ENCODE results near the gene LILRB3. TPM values are rescaled to one million over a fixed set of nuclear protein-coding genes. Genes with fewer than 3 reads are reported as not detected.
"Not testable (repeated sequence)": the region's sequence is repeated elsewhere in the genome, so short reads cannot be mapped to it uniquely, and the experiment has no call there.

LILRB3 gene
- total RNA-seq, 1 donor from 2014 or later = 0.61 TPM

DNA sequence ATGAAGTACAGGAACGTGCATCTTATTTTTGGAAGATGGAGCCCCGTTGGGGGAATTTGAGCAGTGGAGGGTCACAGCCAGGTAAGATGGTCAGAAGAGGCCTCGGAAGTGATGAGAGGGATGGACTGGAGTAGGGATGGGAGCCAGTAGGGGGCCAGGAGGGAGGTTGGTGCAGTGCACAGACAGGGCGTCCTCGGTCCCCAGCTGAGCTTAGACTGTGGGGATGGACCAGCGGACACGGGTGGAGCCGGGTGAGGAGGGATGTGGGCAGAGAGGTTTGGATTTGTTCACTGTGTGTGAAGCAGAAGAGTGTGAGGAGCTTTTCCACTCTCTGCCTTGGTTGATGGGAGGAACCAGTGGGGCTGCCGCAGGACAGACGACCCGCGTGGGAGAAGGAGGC lies 11.6 kb downstream of the LILRB3 start:
- intact Hi-C loops (cut with micrococcal nuclease) = no loop called here

DNA sequence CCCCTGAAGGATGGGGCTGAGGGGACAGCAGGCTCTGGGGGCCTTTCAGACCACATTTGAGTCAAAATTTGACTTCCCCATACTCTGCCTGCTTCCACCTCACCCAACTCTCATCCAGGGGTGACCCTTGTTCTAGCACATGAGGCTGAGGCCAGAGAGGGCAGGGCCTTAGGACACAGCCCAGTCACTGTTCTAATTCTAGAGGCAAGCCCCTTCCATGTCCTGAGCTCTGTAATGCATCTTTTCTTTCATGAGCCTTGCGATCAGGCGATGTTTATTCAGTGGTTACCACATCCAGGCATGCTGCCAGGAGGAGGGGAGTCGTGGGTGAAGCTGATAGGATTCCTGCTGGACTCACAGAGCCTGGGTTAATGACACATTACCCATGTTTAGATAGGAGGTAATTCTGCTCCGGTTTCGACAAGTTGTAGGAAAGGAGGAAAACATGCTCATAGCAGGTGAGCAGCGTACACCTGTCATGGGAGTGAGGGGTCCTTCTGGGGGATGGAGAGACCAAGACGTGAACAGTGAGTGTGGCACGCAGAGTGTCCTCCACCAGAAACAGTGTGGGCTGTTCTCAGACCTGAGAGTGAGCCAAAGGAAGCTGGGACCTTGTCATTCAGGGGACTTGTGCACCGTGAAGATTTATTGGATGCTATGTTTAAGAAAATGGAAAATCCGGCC lies 12.9 kb downstream of the LILRB3 start:
- intact Hi-C loops (cut with micrococcal nuclease) = loop anchor here (1.0 kb wide), 1 partner anchor 9 kb away; no protein-coding TSS in a partner anchor

DNA sequence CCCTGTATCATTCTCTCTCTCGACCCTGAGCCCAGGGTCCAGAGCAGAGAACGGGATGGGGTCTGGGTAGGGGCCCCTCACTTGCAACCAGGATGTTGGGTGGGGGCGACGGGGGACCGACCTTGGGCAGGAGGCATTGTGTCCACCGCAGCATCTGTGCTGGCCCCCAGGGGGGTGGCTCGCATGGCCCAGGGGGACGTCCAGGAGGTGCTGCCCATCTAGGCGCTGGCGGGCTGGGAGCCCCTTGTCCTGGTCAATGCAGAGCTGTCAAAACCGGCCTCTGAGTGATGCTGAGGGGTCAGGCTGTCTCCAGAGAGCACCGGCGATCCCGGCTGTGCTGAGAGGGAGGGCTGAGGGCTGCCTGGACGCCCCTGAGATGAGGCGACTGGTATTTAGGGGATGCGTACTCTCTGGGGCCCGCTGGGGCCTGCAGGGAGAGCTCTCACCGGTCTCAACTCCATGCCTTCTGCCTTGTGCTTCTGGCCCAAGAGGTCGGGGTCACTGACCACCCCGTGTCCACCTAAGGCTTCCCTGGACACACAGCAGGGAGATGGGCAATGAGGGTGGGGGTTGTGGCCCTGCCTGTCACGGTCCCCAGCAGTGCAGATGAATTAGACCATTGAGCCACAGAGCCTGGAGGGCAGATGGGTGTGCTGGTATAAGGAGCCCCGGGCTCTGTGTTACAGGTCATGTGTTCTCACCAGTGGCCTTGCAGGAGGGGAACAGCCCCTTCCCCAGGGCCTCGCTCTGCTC lies 13.6 kb downstream of the LILRB3 start:
- intact Hi-C loops (cut with micrococcal nuclease) = no loop called here

DNA sequence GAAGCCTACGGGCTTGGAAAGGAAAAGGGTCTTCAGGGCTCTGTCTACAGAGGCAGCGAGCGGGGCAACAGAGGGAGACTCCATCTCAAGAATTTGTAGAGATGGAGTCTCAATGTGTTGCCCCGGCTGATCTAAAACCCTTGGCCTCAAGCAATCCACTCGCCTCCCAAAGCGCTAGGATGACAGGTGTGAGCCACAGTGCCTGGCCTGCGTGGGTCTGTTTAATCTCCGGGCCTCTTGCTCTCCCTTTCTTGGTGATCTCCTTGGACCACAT lies 14.1 kb downstream of the LILRB3 start:
- intact Hi-C loops (cut with micrococcal nuclease) = no loop called here

DNA sequence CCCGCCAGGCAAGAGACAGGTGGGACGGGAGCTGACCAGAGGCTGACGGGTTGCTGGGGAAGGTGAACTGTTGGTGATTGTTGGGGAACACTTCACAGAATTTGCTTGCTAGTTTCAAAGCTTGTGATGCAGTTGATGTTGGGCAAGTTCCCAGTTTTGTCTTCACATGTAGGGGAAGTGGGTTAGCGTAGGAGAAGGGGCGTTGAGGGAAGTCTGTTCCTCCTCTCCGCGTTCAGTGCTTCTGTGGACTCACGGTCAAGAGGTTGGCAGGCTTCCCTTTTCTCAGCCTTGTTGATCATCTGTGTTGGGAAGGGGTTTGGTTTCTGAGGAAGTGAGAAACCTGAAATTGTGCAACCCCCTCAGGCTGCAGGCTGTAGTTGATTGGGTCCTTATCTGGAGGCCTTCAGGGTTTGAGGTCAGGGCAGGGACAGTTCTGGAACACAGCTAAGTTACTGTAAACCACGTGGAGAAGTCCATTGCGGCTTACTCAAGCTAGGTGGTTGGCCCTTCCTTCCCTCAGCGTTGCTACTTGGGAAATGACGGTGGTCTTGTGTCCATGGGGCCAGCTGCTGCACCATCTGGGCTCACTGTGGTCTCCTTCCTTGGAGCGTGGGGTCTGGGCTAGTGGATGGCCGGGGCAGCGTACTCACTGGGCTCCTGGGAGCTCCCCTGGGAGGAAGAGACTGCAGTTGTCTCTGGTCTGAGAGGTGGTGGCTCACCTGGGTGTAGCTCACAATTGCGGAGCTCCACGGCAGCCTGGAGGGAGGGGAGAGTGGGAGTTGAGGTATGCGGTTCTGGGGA lies 14.6 kb downstream of the LILRB3 start:
- intact Hi-C loops (cut with micrococcal nuclease) = no loop called here

DNA sequence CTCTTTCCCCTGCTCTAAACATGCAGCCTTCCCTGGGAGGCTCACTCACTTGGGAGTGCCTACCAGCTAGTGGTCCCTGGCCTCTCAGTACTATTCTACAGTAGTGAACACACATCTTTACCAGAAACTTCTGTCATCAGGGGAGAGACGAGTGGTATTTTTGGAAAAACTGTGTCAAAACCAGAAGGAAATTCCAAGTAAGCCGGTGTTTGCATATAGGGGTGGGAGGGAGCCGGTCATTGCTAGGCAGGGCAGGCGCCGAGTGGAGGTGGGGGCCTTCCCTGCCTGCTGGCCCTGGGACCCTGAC lies 15.2 kb downstream of the LILRB3 start:
- intact Hi-C loops (cut with micrococcal nuclease) = no loop called here

DNA sequence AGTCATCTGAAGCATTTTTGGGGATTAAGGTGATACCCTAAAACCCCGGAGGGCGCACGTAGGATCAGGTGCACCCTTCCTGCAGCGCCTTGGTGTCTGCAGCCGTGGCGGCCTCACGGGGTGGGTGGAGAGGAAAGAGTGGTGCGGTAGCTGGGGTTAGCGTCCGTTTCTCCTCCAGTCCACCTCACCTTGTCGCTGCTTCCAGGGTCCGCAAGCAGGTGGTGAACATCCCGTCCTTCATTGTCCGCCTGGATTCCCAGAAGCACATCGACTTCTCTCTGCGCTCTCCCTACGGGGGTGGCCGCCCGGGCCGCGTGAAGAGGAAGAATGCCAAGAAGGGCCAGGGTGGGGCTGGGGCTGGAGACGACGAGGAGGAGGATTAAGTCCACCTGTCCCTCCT lies 15.6 kb downstream of the LILRB3 start:
- intact Hi-C loops (cut with micrococcal nuclease) = not testable (repeated sequence)

DNA sequence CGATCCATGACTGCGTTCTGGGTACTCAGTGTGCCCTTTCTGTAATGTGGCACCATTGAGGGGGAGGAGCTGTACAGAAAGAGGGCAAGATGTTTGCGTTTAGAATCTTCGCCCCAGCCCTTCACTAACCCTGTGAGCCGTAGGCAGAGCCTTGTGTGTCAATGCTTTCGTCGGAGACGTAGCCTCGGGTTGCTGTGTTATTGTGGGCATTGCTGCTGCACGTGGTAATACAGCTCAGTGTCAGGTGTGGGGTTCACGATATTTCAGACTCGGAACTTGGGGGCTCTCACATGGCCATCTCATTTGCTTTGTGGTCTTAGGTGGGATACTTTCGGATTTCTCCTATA lies 16.0 kb downstream of the LILRB3 start:
- intact Hi-C loops (cut with micrococcal nuclease) = no loop called here

DNA sequence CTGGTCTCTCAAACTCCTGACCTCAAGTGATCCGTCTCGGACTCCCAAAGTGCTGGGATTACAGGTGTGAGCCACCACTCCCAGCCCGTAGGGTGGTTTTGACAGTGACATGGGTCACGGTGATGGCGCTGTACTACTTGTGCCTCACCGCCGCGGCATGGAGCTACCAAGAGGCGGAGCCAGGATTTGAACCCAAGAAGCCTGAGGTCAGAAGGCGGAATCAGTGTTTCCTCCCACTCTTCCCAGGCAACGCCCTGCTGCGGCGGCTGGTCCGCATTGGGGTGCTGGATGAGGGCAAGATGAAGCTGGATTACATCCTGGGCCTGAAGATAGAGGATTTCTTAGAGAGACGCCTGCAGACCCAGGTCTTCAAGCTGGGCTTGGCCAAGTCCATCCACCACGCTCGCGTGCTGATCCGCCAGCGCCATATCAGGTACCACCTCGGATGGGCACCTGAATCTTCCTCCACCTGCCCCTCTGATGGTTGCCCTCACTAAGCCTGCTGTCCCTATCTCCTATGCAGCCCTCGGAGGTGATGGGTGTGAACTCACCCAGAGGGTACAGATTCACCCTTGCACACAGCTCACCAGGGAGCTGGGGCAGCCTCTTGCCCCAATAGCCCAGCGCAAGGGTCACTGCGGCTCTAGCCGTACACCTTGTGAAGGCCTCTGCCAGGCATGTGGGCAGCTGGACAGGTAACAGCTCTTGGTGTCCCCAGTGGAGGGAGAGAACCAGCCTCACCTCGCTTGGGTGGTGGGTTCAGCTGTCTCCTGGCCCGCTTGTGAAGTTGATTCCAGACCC lies 16.6 kb downstream of the LILRB3 start:
- intact Hi-C loops (cut with micrococcal nuclease) = no loop called here

DNA sequence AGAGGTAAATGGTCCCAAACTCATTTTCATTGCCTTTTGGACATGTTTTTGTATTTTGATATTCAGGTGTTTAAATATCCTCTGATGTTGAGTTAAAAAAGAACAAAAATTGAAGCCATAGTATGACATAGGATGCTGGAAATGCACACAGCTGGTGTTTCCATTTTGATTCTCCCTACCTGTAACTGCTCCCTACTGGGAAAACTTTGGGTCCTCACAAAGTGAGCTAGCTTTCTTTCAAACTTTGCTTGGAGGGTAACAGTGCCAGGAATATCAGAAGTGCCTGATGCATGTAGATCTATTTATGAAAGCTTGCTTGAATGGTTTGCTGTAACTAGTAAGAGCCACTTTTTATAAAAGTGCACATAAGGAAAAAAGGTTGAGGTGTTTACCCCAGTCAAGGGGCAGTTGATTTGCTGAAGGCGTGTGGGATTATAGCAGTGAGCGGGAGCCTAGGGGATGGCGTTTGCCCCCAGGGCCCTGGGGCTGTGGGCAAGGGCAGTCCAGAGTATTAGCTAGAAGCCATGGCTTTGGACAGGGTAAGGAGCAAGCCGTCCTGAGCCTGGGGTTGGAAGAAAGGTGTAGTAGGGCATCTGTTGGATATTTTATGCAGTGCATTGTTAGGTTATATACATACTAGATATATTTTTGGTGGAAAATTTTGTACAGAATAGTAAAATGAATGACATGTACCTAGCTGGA lies 17.9 kb downstream of the LILRB3 start:
- intact Hi-C loops (cut with micrococcal nuclease) = no loop called here

DNA sequence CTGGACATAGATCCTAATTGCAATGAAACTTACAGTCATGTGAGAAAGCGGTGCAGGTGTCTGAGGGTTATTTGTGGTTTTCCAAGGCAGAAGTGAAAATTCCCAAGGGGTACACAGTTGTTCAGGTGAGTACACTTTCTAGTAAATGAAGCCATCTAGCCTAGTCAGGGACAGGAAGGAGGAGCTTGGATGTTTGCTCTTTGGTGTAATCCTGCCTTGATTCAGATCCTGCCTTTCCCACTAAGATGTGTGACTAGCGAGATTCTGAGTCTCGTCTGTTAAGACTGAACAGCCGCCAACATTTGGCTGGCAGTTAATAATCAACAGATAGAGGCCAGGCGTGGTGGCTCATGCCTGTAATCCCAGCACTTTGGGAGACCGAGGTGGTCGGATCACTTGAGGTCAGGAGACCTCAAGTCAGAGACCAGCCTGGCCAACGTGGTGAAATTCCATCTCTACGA lies 19.6 kb downstream of the LILRB3 start:
- intact Hi-C loops (cut with micrococcal nuclease) = no loop called here

DNA sequence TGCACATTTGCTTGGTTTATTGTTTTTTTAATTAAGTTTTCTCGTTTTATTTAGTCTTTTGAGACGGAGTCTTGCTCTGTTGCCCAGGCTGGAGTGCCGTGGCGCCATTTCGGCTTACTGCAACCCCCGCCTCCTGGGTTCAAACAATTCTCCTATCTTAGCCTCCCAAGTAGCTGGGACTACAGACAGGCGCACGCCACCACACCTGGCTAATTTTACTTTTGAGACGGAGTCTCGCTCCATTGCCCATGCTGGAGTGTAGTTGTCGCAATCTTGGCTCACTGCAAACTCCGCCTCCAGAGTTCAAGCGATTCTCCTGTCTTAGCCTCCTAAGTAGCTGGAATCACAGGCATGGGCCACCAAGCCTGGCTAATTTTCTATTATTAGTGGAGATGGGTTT lies 20.8 kb downstream of the LILRB3 start:
- intact Hi-C loops (cut with micrococcal nuclease) = loop anchor here (1.0 to 2.0 kb wide), 4 partner anchors 8 to 87 kb away; partner anchors contain the start of genes CNOT3, LENG1, PRPF31 and TFPT

DNA sequence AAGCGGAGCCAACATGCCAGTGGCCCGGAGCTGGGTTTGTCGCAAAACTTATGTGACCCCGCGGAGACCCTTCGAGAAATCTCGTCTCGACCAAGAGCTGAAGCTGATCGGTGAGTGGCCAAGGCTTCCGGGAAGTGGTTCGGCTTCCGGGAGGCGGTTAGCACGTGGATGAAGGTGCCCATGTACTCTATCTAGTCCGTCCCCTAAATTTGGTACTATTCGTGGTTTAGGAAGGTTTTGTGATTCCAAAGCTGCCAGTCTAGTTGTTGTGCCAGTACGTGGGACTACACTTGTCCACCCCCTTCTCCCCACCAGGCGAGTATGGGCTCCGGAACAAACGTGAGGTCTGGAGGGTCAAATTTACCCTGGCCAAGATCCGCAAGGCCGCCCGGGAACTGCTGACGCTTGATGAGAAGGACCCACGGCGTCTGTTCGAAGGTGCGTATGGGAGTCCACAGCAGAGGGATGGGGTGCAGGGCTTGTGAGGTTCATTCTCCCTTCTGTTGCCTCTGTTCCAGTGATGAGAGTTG lies 21.6 kb downstream of the LILRB3 start:
- intact Hi-C loops (cut with micrococcal nuclease) = loop anchor here (1.0 to 2.0 kb wide), 4 partner anchors 9 to 86 kb away; partner anchors contain the start of genes CNOT3, LENG1, PRPF31 and TFPT

DNA sequence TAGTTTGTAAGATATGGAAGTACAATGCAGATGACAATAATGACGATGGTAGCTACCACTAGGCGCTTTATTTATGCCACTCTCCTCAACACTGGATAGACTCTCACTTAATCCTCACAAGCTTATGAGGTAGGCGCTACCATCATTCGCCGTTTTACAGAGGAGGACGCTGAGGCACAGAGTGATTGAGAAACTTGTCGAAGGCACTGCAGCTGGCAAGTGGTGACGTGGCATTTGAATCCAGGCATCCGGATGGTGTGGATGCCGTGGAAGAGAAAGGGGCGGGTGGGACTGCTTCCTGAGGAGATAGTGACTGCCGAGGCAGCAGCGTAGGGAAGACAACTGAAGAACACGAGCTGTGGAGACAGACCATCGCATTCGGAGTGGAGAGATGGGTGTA lies 23.4 kb downstream of the LILRB3 start:
- intact Hi-C loops (cut with micrococcal nuclease) = no loop called here

DNA sequence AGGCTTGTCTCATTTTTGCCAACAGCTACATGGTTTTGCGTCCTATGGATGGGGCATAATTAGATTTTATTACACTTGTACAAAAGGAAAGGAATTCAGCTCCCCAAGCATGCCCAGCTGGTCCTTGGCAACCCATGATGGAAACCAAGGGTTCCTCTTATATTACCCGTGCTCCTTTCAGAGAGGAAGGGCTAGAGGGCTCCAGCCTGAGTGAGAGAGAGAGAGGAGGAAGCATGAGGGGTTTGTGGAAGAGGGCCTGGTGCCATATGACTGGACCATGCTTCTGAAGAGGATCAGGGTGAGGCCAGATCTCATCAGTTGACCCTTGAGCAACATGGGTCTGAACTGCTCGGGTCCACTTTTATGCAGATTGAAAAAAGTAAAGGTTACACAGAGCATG lies 25.7 kb downstream of the LILRB3 start:
- intact Hi-C loops (cut with micrococcal nuclease) = no loop called here

DNA sequence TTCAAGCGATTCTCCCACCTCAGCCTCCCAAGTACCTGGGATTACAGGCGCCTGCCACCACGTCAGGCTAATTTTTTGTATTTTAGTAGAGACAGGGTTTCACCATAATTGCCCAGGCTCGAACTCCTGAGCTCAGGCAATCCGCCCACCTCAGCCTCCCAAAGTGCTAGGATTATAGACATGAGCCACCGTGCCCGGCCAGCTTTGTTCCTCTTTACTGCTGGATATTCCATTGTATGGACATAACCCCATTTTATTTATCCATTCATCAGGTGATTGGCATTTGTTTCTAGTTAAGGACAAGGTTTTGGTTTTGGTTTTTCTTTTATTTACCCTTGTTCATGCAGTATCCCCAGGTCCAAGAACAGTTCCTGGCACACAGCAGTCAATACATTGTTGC lies 26.3 kb downstream of the LILRB3 start:
- intact Hi-C loops (cut with micrococcal nuclease) = no loop called here

DNA sequence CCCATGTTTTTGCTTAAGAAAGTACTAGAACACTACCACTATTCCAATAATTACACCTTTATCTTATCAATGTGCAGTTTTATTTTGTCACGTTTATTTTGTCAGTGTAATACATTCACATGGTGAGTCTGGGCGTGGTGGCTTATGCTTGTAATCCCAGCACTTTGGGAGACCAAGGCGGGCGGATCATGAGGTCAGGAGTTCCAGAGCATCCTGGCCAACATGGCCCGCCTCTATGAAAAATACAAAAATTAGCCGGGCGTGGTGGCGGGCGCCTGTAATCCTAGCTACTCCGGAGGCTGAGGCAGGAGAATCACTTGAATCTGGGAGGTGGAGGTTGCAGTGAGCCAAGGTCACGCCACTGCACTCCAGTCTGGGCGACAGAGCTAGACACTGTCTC lies 28.3 kb downstream of the LILRB3 start:
- intact Hi-C loops (cut with micrococcal nuclease) = not testable (repeated sequence)

DNA sequence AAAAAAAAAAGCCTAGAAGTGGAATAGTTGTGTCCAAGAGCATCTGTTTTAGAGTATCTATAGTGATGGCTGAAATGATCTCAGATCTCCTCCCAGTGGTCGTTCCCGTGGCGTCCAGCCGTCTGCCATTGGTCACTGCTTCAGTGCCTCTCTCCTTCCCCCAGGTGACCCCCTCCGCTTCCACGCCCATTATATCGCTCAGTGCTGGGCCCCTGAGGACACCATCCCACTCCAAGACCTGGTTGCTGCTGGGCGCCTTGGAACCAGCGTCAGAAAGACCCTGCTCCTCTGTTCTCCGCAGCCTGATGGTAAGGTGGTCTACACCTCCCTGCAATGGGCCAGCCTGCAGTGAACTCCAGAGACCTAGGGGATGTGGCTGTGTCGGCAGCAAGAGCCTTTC lies 29.8 kb downstream of the LILRB3 start:
- intact Hi-C loops (cut with micrococcal nuclease) = no loop called here

DNA sequence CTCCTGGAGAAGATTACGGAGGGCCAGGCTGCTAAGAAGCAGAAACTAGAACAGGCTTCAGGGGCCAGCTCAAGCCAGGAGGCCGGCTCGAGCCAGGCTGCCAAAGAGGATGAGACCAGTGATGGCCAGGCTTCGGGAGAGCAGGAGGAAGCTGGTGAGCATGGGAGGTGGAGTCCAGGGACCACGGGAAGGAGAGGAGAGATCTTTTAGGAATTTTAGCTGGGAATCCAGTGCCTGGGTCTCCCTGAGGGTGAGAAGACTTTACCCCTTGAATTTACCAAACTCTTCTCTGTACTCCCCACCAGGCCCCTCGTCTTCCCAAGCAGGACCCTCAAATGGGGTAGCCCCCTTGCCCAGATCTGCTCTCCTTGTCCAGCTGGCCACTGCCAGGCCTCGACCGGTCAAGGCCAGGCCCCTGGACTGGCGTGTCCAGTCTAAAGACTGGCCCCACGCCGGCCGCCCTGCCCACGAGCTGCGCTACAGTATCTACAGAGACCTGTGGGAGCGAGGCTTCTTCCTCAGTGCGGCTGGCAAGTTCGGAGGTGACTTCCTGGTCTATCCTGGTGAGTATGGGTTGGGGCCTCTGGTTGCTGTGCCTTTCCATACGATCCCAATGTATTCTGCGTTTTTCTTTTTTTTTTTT lies 30.9 kb downstream of the LILRB3 start:
- intact Hi-C loops (cut with micrococcal nuclease) = no loop called here
